Right lobe of liver (tissue), 6 donors: ENCODE data around the gene RTP5. TPM values are rescaled to one million over a fixed set of nuclear protein-coding genes. Genes with fewer than 3 reads are reported as not detected.

ENCODE experiments used
- ATAC-seq, 4 donors: fragments of 200-7000 bp; cut with Tn5 transposase; one replicate each; pipeline ENCODE4 v1.9.1; 2020; ENCODE audit warnings: mild to moderate bottlenecking in 4 of 4, moderate library complexity in 4 of 4
- DNase-seq, 3 donors: peaks; one replicate each; pipeline ENCODE4 v3.0.0-alpha.2; 2020
- H3K27ac ChIP-seq, 3 donors: fragments of 200-600 bp; one replicate each; pipeline ENCODE4 v1.8.0; 2022
- H3K27me3 ChIP-seq, 2 donors: fragments of 200-600 bp; one replicate each; pipeline ENCODE4 v1.8.0; 2022
- H3K36me3 ChIP-seq, 4 donors: fragments of 200-600 bp; sonication (generic) in 1 of 4; one replicate each; pipeline versions ENCODE4 v1.5.1 to v1.8.0; 2017 to 2022; ENCODE audit warnings: control low read depth in 1 of 4
- H3K4me1 ChIP-seq, 4 donors: fragments of 200-600 bp; sonication (generic) in 1 of 4; one replicate each; pipeline versions ENCODE4 v1.5.1 to v1.8.0; 2017 to 2022; ENCODE audit warnings: control low read depth in 1 of 4
- H3K4me3 ChIP-seq, 3 donors: fragments of 200-600 bp; one replicate each; pipeline ENCODE4 v1.8.0; 2022
- H3K9me3 ChIP-seq, 4 donors: fragments of 200-600 bp; sonication (generic) in 1 of 4; one replicate each; pipeline versions ENCODE4 v1.5.1 to v1.8.0; 2017 to 2022; ENCODE audit warnings: control low read depth in 1 of 4
- CTCF ChIP-seq, 4 donors: fragments of 200-600 bp in 3 of 4; fragments of 450-650 bp in 1 of 4; IDR thresholded peaks; one replicate each; pipeline versions ENCODE4 v1.5.1 to v1.8.0; 2016 to 2022; ENCODE audit warnings: antibody characterized with exemption in 4 of 4, mild to moderate bottlenecking in 2 of 4
- POLR2A ChIP-seq: fragments of 450-650 bp; IDR thresholded peaks from one replicate; pipeline ENCODE4 v1.6.1; 2017; ENCODE audit warnings: antibody characterized with exemption, mild to moderate bottlenecking
- WGBS: methylation state at CpG from one replicate; pipeline ENCODE4 v1.1.6; 2018; ENCODE audit warnings: low coverage, low lambda C conversion rate; ENCODE audit not compliant: insufficient coverage; ENCODE audit errors: missing lambda C conversion rate; 5-methylcytosine and 5-hydroxymethylcytosine counted together
- intact Hi-C, 2 donors: fragments of 100-400 bp; cut with DNase I; formaldehyde crosslinking; loops; one replicate each; pipeline versions ENCODE4 v1.11.2 to v1.14.1; 2022
- total RNA-seq, 6 experiments: library from RNA; depleted of rRNA in 2 of 6; stranded (reverse); fragments of >200 nt in 2 of 6; fragmentation: NEBNext Ultra II Directional in 3 of 6; extraction: Animal tissue kit (Norgen Biotek cat#: 25700) in 3 of 6; gene quantifications; one replicate each; pipeline versions ENCODE4 v1.1.0 to v1.2.4, GENCODE V29; 2016 to 2023
- donor health status: DM: no; HTN: yes; CAD: no.
- donor health status: DM: no; HTN: no; CAD: no.
- donor health status: DM: no; HTN: no; CAD: no.
- donor health status: DM: no; HTN: yes; CAD: no.
- donor health status: DM: no; HTN: yes; CAD: no.

Gene RTP5
- total RNA-seq, 6 experiments from 2014 or later = not detected

GRCh38 chr2:241866790-241867645 lies 2.5 kb upstream of the RTP5 start:
- no peak for DNase-seq
- H3K27ac ChIP-seq = no peak overlapping the region
- TF ChIP-seq CTCF (IDR thresholded peaks at IDR 0.05) (no peak), POLR2A (no peak)
- H3K9me3 ChIP-seq = no peaks in the 10 kb centered on the region
- no peak overlapping the region for H3K4me3 ChIP-seq
- no peaks in the 10 kb centered on the region for H3K4me1 ChIP-seq
- no peaks in the 10 kb centered on the region for H3K27me3 ChIP-seq
- WGBS = 70% methylated on average over 2 of the region's 33 CpGs
- ATAC-seq = no peak
- H3K36me3 ChIP-seq = no peaks in the 10 kb centered on the region
- intact Hi-C loops = loop anchor here in 1 of 2 donors (10.0 kb wide), 1 partner anchor 142 kb away; no protein-coding TSS in a partner anchor

GRCh38 chr2:241867776-241868420 lies 1.6 kb upstream of the RTP5 start:
- H3K4me1 ChIP-seq = no peaks in the 10 kb centered on the region
- H3K4me3 ChIP-seq = no peak overlapping the region
- no peak for TF ChIP-seq POLR2A
- no peaks in the 10 kb centered on the region for H3K9me3 ChIP-seq
- H3K36me3 ChIP-seq = no peaks in the 10 kb centered on the region
- ATAC-seq = peak in 1 of 4 donors; percentile 20
- H3K27me3 ChIP-seq = no peaks in the 10 kb centered on the region
- 100% methylated on average over 1 of the region's 19 CpGs for WGBS
- no peak overlapping the region for H3K27ac ChIP-seq
- DNase-seq = no peak
- intact Hi-C loops = loop anchor here in 1 of 2 donors (10.0 kb wide), 1 partner anchor 143 kb away; no protein-coding TSS in a partner anchor

DNA sequence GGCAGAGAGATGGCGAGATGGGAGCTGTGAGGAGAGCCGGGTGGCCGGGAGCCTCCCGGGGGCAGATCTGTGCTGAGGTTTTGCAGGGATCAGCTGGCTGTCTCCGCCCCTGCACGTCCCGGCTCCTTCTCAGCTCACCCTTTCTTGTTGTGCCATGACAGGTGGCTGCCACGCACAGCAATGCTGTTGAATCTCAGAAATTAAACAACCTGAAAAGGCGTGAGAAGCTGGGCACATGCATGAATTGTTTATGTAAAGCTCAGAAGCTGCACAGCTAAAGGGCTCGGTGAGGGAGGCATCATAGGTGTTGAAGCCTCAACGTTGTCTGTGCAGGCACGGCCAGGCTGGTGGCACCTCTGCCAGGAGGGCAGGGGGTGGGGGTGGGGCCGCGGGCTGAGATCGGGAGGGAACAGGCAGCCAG lies 858 bp upstream of the RTP5 start:
- Histone ChIP-seq H3K27me3 (no peaks in the 10 kb centered on the region), H3K9me3 (no peaks in the 10 kb centered on the region), H3K4me1 (no peaks in the 10 kb centered on the region), H3K27ac (no peak overlapping the region), H3K36me3 (no peaks in the 10 kb centered on the region), H3K4me3 (no peak overlapping the region)
- 40% methylated on average over 8 of the region's 15 CpGs for WGBS
- intact Hi-C loops = loop anchor here in 1 of 2 donors (10.0 kb wide), 1 partner anchor 144 kb away; no protein-coding TSS in a partner anchor
- TF ChIP-seq CTCF (IDR thresholded peaks at IDR 0.05) (no peak), POLR2A (no peak)
- no peak for ATAC-seq
- DNase-seq = no peak

GRCh38 chr2:241870081-241870541 lies 582 bp downstream of the RTP5 start:
- H3K27ac ChIP-seq = no peak overlapping the region
- ATAC-seq = no peak
- H3K36me3 ChIP-seq = no peaks in the 10 kb centered on the region
- no peaks in the 10 kb centered on the region for H3K9me3 ChIP-seq
- no peak for TF ChIP-seq CTCF (IDR thresholded peaks at IDR 0.05)
- TF ChIP-seq POLR2A = no peak
- no peaks in the 10 kb centered on the region for H3K27me3 ChIP-seq
- DNase-seq = no peak
- WGBS = no CpG with 5 or more reads among the region's 28 CpGs
- intact Hi-C loops = no loop called here
- H3K4me1 ChIP-seq = no peaks in the 10 kb centered on the region
- H3K4me3 ChIP-seq = no peak overlapping the region
